Type B pancreatic cell (in vitro differentiated cells): Measurements from ENCODE around the gene LRIG1. TPM values are rescaled to one million over a fixed set of nuclear protein-coding genes. Genes with fewer than 3 reads are reported as not detected.

Experiments used
- DNase-seq: peaks from one replicate; pipeline ENCODE4 v3.0.0; 2021; ENCODE audit warnings: mixed read lengths; ENCODE audit not compliant: unreplicated experiment; ENCODE audit errors: extremely low spot score
- H3K27ac Mint-ChIP-seq: 2 replicates; pipeline ENCODE4 v1.8.0; 2021; ENCODE audit warnings: mild to moderate bottlenecking, mixed read lengths
- H3K27me3 Mint-ChIP-seq: 2 replicates; pipeline ENCODE4 v1.8.0; 2021; ENCODE audit warnings: mixed read lengths
- H3K36me3 Mint-ChIP-seq: 2 replicates; pipeline ENCODE4 v1.8.0; 2021; ENCODE audit warnings: mixed read lengths
- H3K4me1 Mint-ChIP-seq: one replicate; pipeline ENCODE4 v1.8.0; 2021; ENCODE audit warnings: mixed read lengths; ENCODE audit not compliant: unreplicated experiment
- H3K4me3 Mint-ChIP-seq: 2 replicates; pipeline ENCODE4 v1.8.0; 2021; ENCODE audit warnings: mild to moderate bottlenecking, mixed read lengths
- H3K9me3 Mint-ChIP-seq: 2 replicates; pipeline ENCODE4 v1.8.0; 2021; ENCODE audit warnings: mixed read lengths
- total RNA-seq: library from RNA; stranded (reverse); gene quantifications from 2 replicates; pipeline ENCODE4 v1.2.1, GENCODE V29; 2021; ENCODE audit warnings: low replicate concordance
- TF ChIP-seq, protein P1 (sequence below): fragments of 200-600 bp; sonication (generic); conservative IDR thresholded peaks from 2 replicates; pipeline ENCODE4 v1.5.0; 2021; ENCODE audit warnings: antibody characterized with exemption, mild to moderate bottlenecking

Gene LRIG1
- total RNA-seq, 1 donor from 2014 or later = 28.9 TPM

DNA sequence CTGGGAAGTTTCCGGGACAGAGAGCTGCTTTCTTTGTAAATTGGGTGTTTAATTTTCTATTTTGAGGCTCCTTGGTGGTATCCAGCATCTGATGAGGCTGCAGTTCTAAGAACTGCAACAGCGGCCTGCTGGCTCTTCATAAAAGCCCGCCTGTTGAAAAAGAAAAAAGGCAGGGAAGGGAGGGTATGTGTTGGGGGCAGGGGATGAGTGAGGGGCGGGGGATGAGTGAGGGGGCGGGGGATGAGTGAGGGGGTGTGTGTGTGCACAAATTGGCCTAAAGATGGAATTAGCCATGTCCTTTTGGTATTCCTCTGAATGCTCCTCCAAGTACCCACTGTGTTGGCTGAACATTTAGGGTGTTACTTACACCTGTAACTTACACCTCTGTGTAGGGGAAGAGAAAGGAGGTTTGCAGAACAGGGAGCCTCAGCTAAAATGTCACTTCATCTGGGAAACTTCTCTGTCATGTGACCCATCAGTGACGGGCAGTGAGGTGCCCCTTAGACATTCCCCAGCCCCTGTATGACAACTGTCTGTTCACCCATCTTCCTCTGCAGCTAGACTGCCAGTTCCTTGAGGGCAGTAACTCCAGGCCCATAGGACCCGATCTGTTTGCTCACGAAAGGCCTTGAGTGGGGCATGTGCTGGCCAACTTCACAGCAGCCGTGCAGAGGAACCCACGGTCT lies 57.6 kb downstream of the LRIG1 start:
- peak overlapping the region; percentile 66 for H3K4me3 Mint-ChIP-seq
- no peaks in the 10 kb centered on the region for H3K27me3 Mint-ChIP-seq
- H3K4me1 Mint-ChIP-seq = peaks cover 43% of the 10 kb centered on the region
- TF ChIP-seq, protein P1, sequence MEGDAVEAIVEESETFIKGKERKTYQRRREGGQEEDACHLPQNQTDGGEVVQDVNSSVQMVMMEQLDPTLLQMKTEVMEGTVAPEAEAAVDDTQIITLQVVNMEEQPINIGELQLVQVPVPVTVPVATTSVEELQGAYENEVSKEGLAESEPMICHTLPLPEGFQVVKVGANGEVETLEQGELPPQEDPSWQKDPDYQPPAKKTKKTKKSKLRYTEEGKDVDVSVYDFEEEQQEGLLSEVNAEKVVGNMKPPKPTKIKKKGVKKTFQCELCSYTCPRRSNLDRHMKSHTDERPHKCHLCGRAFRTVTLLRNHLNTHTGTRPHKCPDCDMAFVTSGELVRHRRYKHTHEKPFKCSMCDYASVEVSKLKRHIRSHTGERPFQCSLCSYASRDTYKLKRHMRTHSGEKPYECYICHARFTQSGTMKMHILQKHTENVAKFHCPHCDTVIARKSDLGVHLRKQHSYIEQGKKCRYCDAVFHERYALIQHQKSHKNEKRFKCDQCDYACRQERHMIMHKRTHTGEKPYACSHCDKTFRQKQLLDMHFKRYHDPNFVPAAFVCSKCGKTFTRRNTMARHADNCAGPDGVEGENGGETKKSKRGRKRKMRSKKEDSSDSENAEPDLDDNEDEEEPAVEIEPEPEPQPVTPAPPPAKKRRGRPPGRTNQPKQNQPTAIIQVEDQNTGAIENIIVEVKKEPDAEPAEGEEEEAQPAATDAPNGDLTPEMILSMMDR = no peak
- H3K36me3 Mint-ChIP-seq = no peaks in the 10 kb centered on the region
- no peaks in the 10 kb centered on the region for H3K9me3 Mint-ChIP-seq
- H3K27ac Mint-ChIP-seq = no peak overlapping the region
- no peak for DNase-seq

DNA sequence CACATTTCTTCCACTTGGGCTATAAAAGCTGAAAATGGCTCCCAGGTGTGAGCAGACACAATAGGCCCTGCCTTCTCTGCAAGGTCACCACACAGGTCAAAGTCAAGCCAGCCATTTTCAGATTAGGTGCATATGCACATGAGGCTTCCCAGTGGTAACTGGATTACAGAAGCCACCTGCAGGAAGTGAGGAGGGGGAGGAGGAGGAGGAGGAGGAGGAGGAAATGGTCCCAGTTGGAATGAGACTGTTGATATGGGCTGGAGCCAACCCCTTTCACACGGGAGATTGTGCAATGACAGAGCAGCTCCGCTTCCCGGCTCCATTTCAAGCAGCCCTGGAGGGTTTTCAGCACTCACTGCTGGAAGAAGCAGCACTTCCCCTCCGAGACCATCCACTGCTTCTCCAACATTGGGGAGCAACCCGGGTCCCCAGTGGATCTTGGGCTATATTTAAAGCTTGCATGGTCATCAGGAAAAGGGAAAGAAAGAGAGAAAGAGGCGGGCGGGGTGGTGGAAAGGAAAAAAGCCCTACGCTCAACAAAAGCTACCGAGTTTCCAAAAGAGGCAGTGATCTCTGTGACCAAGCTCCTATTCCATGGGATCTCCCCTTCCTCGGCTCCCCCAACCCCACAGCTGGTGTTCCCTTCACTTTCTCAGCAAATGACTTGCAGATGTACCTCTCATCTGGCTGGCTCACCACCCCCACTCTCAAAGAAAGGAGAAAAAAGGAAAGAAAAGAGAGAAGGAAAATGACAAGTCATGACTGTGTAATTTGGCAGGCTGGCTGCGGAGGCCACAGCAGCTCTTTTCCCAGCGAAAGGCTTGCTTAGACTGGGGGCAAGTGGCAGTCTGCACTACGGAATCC lies 58.3 kb downstream of the LRIG1 start:
- TF ChIP-seq, protein P1 = no peak
- H3K27ac Mint-ChIP-seq = peak overlapping the region; percentile 29
- H3K4me1 Mint-ChIP-seq = peaks cover 46% of the 10 kb centered on the region
- no peaks in the 10 kb centered on the region for H3K36me3 Mint-ChIP-seq
- H3K4me3 Mint-ChIP-seq = peak overlapping the region; percentile 66
- H3K27me3 Mint-ChIP-seq = no peaks in the 10 kb centered on the region
- DNase-seq = no peak
- H3K9me3 Mint-ChIP-seq = no peaks in the 10 kb centered on the region

DNA sequence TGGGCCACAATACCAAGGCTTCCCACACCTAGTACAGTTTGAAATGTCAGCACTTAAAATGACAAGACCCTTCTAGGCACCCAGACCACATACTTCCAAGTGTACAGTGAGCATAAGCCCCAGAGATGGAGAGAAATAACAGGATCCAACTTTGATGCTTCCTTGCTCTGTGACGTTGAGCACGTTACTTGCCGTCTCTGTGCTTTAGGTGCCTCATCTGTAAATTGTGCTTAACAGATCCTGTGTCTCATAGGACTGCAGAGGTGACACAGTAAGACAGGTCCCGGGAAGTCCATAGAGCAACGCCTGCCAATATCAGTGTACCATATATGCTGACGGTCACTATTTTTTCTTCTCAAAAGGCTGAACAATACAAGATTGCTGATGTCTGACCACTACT lies 59.1 kb downstream of the LRIG1 start:
- no peaks in the 10 kb centered on the region for H3K9me3 Mint-ChIP-seq
- DNase-seq = no peak
- H3K4me1 Mint-ChIP-seq = peaks cover 53% of the 10 kb centered on the region
- H3K27me3 Mint-ChIP-seq = no peaks in the 10 kb centered on the region
- H3K4me3 Mint-ChIP-seq = no peak overlapping the region
- TF ChIP-seq, protein P1 = no peak
- H3K36me3 Mint-ChIP-seq = peaks cover 3% of the 10 kb centered on the region
- no peak overlapping the region for H3K27ac Mint-ChIP-seq

DNA sequence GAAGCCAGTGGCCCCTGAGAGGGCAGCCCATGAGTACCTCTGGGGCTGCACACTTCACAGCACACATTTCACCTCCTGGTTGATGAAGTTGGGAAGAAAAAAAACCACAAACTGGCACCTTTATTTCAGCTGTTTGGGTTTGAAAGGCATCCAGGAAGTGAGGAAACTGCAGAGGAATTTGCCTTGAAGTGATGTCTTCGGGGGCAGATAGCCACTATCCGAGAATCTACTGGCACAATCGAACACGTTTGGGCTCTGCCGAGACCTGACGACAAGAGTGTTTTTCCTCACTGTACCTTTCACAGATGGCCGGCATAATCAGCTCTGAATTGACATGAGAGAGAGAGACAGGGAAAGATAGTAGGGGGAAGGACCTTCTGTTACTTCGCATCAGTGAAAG lies 59.7 kb downstream of the LRIG1 start:
- Mint-ChIP-seq H3K27ac (peak overlapping the region; percentile 40), H3K36me3 (peaks cover 3% of the 10 kb centered on the region), H3K27me3 (no peaks in the 10 kb centered on the region), H3K4me1 (peaks cover 57% of the 10 kb centered on the region), H3K9me3 (no peaks in the 10 kb centered on the region), H3K4me3 (no peak overlapping the region)
- DNase-seq = no peak
- TF ChIP-seq, protein P1 = no peak

DNA sequence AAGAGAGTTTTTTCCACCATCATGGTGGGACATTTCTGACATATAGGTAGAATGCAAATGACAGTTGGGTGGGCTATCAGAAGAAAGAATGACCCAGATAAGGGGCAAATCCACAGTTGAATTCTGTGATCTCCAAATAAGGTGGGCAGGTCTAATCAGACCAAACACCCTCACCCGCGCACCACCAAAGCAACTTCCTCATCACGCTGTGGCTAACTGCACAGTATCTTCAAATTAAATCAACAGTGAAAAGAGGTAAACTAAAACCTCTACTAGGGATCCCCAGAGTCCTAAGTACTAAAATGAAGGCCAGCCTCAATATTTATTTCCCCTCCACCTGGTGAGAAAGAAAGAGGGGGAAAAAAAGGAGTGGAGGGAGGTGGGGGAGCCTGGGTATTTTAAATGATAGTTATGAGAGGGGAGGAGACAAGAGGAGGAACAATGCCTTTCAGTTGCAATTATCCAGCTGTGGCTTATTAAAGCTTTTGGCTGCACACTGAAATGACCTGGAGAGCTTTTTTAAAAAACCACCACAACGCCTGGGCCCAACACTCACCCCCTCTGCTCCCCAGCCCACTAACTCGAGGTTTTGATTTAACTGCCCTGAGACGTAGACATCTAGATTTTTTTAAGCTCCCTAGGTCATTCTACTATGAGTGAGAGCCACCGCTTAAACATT lies 61.0 kb downstream of the LRIG1 start:
- Mint-ChIP-seq H3K36me3 (peaks cover 3% of the 10 kb centered on the region), H3K27ac (no peak overlapping the region), H3K27me3 (no peaks in the 10 kb centered on the region), H3K9me3 (no peaks in the 10 kb centered on the region), H3K4me1 (peaks cover 53% of the 10 kb centered on the region), H3K4me3 (no peak overlapping the region)
- no peak for DNase-seq
- TF ChIP-seq, protein P1 = no peak
